Stimulated activated CD8-positive, alpha-beta memory T cell treated with anti-CD3 and anti-CD28 coated beads, Interleukin-4, amount 100 ng/mL, for 4 hours (primary cell): ENCODE measurements around the gene PKNOX1.
"Not testable (repeated sequence)": the region's sequence is repeated elsewhere in the genome, so short reads cannot be mapped to it uniquely, and the experiment has no call there.

Experiments used
- DNase-seq, 2 donors: peaks; one replicate each; pipeline ENCODE4 v3.0.0-alpha.2; 2020; ENCODE audit warnings: low read depth in 2 of 2, low spot score in 1 of 2

Gene PKNOX1

GRCh38 chr21:42981862-42982261 is 7.5 kb downstream of the PKNOX1 start:
- no peak for DNase-seq

GRCh38 chr21:42983103-42983502 is 8.7 kb downstream of the PKNOX1 start:
- no peak for DNase-seq

GRCh38 chr21:42983869-42984268 is 9.5 kb downstream of the PKNOX1 start:
- DNase-seq: no peak

GRCh38 chr21:42986125-42986783 is 11.9 kb downstream of the PKNOX1 start:
- DNase-seq: no peak

- DNase-seq: no peak
Observed at GRCh38 chr21:42988236-42988965, 14.0 kb downstream of the PKNOX1 start.

- not testable (repeated sequence) for DNase-seq
Observed at GRCh38 chr21:42989370-42989769, 15.0 kb downstream of the PKNOX1 start.

GRCh38 chr21:42989816-42990650 is 15.7 kb downstream of the PKNOX1 start:
- DNase-seq: no peak

- DNase-seq: no peak
Observed at GRCh38 chr21:42991992-42992740, 17.8 kb downstream of the PKNOX1 start.

GRCh38 chr21:42993051-42993712 is 18.8 kb downstream of the PKNOX1 start:
- DNase-seq: no peak

GRCh38 chr21:42997053-42997452 is 22.7 kb downstream of the PKNOX1 start:
- DNase-seq: no peak

GRCh38 chr21:42997983-42998382 is 23.6 kb downstream of the PKNOX1 start:
- not testable (repeated sequence) for DNase-seq

GRCh38 chr21:42999152-42999551 is 24.8 kb downstream of the PKNOX1 start:
- DNase-seq: not testable (repeated sequence)

- not testable (repeated sequence) for DNase-seq
Observed at GRCh38 chr21:43000041-43000440, 25.7 kb downstream of the PKNOX1 start.

GRCh38 chr21:43001316-43001715 is 27.0 kb downstream of the PKNOX1 start:
- DNase-seq: no peak

GRCh38 chr21:43004926-43005325 is 30.6 kb downstream of the PKNOX1 start:
- DNase-seq: no peak

- DNase-seq: no peak
Observed at GRCh38 chr21:43005635-43006034, 31.3 kb downstream of the PKNOX1 start.

GRCh38 chr21:43006051-43006873 is 31.9 kb downstream of the PKNOX1 start:
- not testable (repeated sequence) for DNase-seq

GRCh38 chr21:43006874-43007208 is 32.5 kb downstream of the PKNOX1 start:
- DNase-seq: no peak

- DNase-seq: no peak
Observed at GRCh38 chr21:43012596-43012995, 38.2 kb downstream of the PKNOX1 start.
